Uterus (tissue), 4 donors: ENCODE data around the gene CTSC. TPM values are rescaled to one million over a fixed set of nuclear protein-coding genes. Genes with fewer than 3 reads are reported as not detected.

Source experiments
- total RNA-seq, 4 donors: library from RNA; depleted of rRNA in 3 of 4; stranded (reverse); fragments of >200 nt in 3 of 4; gene quantifications; one replicate each; pipeline versions ENCODE4 v1.1.0 to v1.2.4, GENCODE V29; 2014 to 2023
- donor health status: DM: yes; HTN: yes; CAD: no.

Gene CTSC
- total RNA-seq, 4 donors from 2014 or later = 28.8 to 182 (median 36.3) TPM

Other genes with a start within 250 kb of the CTSC start
- gene RAB38, start 162.3 kb downstream of the CTSC start, total RNA-seq = 10 to 100 TPM in 1 of 4 donors, 1 to 10 TPM in 2, not detected in 1; 1.3 to 56.8 (median 7.2) TPM